Spleen (tissue), 7 donors: Measurements from ENCODE around the gene GLRA3.

Experiments
- POLR2A ChIP-seq, 3 donors: fragments of 450-650 bp; IDR thresholded peaks; one replicate each; pipeline ENCODE4 v1.5.1; 2017; ENCODE audit warnings: antibody characterized with exemption in 3 of 3, mild to moderate bottlenecking in 1 of 3
- POLR2AphosphoS5 ChIP-seq, 3 donors: sonication (generic); formaldehyde crosslinking; IDR thresholded peaks; one replicate each; pipeline ENCODE4 v1.5.1; 2017; ENCODE audit warnings: antibody characterized with exemption in 3 of 3
- TF ChIP-seq, protein P1 (sequence below), 11 experiments: fragments of 200-600 bp in 7 of 11; fragments of 450-650 bp in 4 of 11; sonication (generic) in 4 of 11; IDR thresholded peaks in 8 of 11; conservative IDR thresholded peaks in 3 of 11; 1 replicate in 7 of 11; 2 replicates in 4 of 11; pipeline versions ENCODE4 v1.4.0 to v1.8.0; 2016 to 2021; ENCODE audit warnings: antibody characterized with exemption in 11 of 11, inconsistent platforms in 4 of 11, mild to moderate bottlenecking in 1 of 11
- donor health status: DM: no; HTN: no; CAD: no; lungs with moderate emphysema.
- donor health status: DM: no; HTN: no; CAD: no.
- donor health status: DM: no; HTN: no; CAD: no.

DNA sequence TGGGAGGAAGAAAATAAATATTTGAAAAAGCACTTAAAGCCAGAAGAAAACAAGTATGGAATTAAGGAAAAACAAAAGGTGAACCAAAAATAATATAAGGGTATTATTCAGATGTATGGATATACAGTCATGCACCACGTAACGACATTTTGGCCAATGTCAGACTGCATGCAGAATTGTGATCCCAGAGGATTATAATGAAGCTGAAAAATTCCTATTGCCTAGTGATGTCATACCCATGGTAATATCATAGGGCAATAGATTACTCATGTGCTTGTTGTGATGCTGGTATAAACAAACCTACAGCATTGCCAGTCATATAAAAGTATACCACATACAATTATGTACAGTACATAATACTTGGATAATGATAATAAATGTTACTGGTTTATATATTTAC is 20.9 kb downstream of the GLRA3 start:
- TF ChIP-seq POLR2AphosphoS5 (IDR thresholded peaks at IDR 0.05) (no peak), POLR2A (IDR thresholded peaks at IDR 0.05) (no peak)
- TF ChIP-seq, protein P1, sequence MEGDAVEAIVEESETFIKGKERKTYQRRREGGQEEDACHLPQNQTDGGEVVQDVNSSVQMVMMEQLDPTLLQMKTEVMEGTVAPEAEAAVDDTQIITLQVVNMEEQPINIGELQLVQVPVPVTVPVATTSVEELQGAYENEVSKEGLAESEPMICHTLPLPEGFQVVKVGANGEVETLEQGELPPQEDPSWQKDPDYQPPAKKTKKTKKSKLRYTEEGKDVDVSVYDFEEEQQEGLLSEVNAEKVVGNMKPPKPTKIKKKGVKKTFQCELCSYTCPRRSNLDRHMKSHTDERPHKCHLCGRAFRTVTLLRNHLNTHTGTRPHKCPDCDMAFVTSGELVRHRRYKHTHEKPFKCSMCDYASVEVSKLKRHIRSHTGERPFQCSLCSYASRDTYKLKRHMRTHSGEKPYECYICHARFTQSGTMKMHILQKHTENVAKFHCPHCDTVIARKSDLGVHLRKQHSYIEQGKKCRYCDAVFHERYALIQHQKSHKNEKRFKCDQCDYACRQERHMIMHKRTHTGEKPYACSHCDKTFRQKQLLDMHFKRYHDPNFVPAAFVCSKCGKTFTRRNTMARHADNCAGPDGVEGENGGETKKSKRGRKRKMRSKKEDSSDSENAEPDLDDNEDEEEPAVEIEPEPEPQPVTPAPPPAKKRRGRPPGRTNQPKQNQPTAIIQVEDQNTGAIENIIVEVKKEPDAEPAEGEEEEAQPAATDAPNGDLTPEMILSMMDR (IDR thresholded peaks at IDR 0.05 in 8 of 11, conservative IDR thresholded peaks at IDR 0.05 in 3 of 11) = no peak
